Upper lobe of right lung (tissue), 1 donor: ENCODE measurements around the gene TAB3. TPM values are rescaled to one million over a fixed set of nuclear protein-coding genes. Genes with fewer than 3 reads are reported as not detected.
"Not testable (repeated sequence)": the region's sequence is repeated elsewhere in the genome, so short reads cannot be mapped to it uniquely, and the experiment has no call there.

Experiments
- ATAC-seq: fragments of 200-7000 bp; cut with Tn5 transposase; one replicate; pipeline ENCODE4 v1.9.1; 2020; ENCODE audit warnings: mild to moderate bottlenecking, moderate library complexity
- DNase-seq: peaks from one replicate; pipeline ENCODE4 v3.0.0-alpha.2; 2020
- H3K27ac ChIP-seq: fragments of 200-600 bp; one replicate; pipeline ENCODE4 v1.8.0; 2022
- H3K27me3 ChIP-seq: fragments of 200-600 bp; one replicate; pipeline ENCODE4 v1.8.0; 2022; ENCODE audit warnings: mild to moderate bottlenecking
- H3K36me3 ChIP-seq: fragments of 200-600 bp; one replicate; pipeline ENCODE4 v1.8.0; 2022
- H3K4me1 ChIP-seq: fragments of 200-600 bp; one replicate; pipeline ENCODE4 v1.8.0; 2022
- H3K4me3 ChIP-seq: fragments of 200-600 bp; one replicate; pipeline ENCODE4 v1.8.0; 2022; ENCODE audit warnings: mild to moderate bottlenecking
- H3K9me3 ChIP-seq: fragments of 200-600 bp; one replicate; pipeline ENCODE4 v1.8.0; 2022
- CTCF ChIP-seq: fragments of 200-600 bp; IDR thresholded peaks from one replicate; pipeline ENCODE4 v1.8.0; 2022; ENCODE audit warnings: antibody characterized with exemption
- intact Hi-C: fragments of 100-400 bp; cut with DNase I; formaldehyde crosslinking; loops from one replicate; pipeline ENCODE4 v1.11.0; 2022
- total RNA-seq: library from RNA; stranded (reverse); fragmentation: NEBNext Ultra II Directional; extraction: Animal tissue kit (Norgen Biotek cat#: 25700); gene quantifications from one replicate; pipeline ENCODE4 v1.2.1, GENCODE V29; 2021
- donor health status: DM: no; HTN: yes; CAD: no; lungs with severe emphysema.

Gene TAB3
- total RNA-seq, 1 donor from 2014 or later, result 21.9 TPM

GRCh38 chrX:30800901-30801300 lies 88.2 kb downstream of the TAB3 start:
- H3K36me3 ChIP-seq, result no peaks in the 10 kb centered on the region

GRCh38 chrX:30799327-30799726 lies 89.7 kb downstream of the TAB3 start:
- Histone ChIP-seq H3K27ac (no peak overlapping the region), H3K36me3 (no peaks in the 10 kb centered on the region), H3K4me1 (no peaks in the 10 kb centered on the region), H3K4me3 (no peak overlapping the region), H3K9me3 (no peaks in the 10 kb centered on the region), H3K27me3 (no peaks in the 10 kb centered on the region)
- no peak for ATAC-seq
- intact Hi-C loops, result no loop called here
- no peak for TF ChIP-seq CTCF
- DNase-seq, result no peak

More at GRCh38 chrX:30800901-30801300, 88.2 kb downstream of the TAB3 start:
- no peak overlapping the region for H3K27ac ChIP-seq
- H3K4me3 ChIP-seq, result no peak overlapping the region
- no peaks in the 10 kb centered on the region for H3K27me3 ChIP-seq
- DNase-seq, result no peak
- TF ChIP-seq CTCF, result no peak
- ATAC-seq, result no peak
- no peaks in the 10 kb centered on the region for H3K9me3 ChIP-seq
- intact Hi-C loops, result no loop called here
- no peaks in the 10 kb centered on the region for H3K4me1 ChIP-seq

- Histone ChIP-seq H3K4me1 (no peaks in the 10 kb centered on the region), H3K4me3 (no peak overlapping the region), H3K36me3 (no peaks in the 10 kb centered on the region), H3K27ac (no peak overlapping the region), H3K27me3 (no peaks in the 10 kb centered on the region), H3K9me3 (no peaks in the 10 kb centered on the region)
- no peak for TF ChIP-seq CTCF
- DNase-seq, result no peak
- ATAC-seq, result no peak
- intact Hi-C loops, result no loop called here
Measured at GRCh38 chrX:30798810-30799209, 90.2 kb downstream of the TAB3 start.

- H3K4me3 ChIP-seq, ATAC-seq, H3K36me3 ChIP-seq, H3K4me1 ChIP-seq, H3K27me3 ChIP-seq, intact Hi-C loops, H3K9me3 ChIP-seq, H3K27ac ChIP-seq, DNase-seq: not testable (repeated sequence)
Measured at GRCh38 chrX:30797301-30797700, 91.8 kb downstream of the TAB3 start.

GRCh38 chrX:30795981-30796958 lies 92.8 kb downstream of the TAB3 start:
- Histone ChIP-seq H3K27me3 (no peaks in the 10 kb centered on the region), H3K36me3 (no peaks in the 10 kb centered on the region), H3K4me1 (no peaks in the 10 kb centered on the region), H3K4me3 (no peak overlapping the region), H3K9me3 (no peaks in the 10 kb centered on the region), H3K27ac (no peak overlapping the region)
- DNase-seq, result no peak
- intact Hi-C loops, result no loop called here
- no peak for TF ChIP-seq CTCF
- ATAC-seq, result no peak

GRCh38 chrX:30794497-30794896 lies 94.6 kb downstream of the TAB3 start:
- TF ChIP-seq CTCF, result no peak
- no peak overlapping the region for H3K4me3 ChIP-seq
- H3K9me3 ChIP-seq, result no peaks in the 10 kb centered on the region
- H3K4me1 ChIP-seq, result no peaks in the 10 kb centered on the region
- H3K27me3 ChIP-seq, result no peaks in the 10 kb centered on the region
- intact Hi-C loops, result no loop called here
- no peak overlapping the region for H3K27ac ChIP-seq
- ATAC-seq (no peak), DNase-seq (no peak)
- no peaks in the 10 kb centered on the region for H3K36me3 ChIP-seq
